ENCODE data around the gene CLTC. TPM values are rescaled to one million over a fixed set of nuclear protein-coding genes. Genes with fewer than 3 reads are reported as not detected.

Gene CLTC
- total and polyA plus RNA-seq, 2 of the 8 experiments (the other 6 are each of a cell fraction or from before 2014, with no cell fraction given) = 175 to 283 TPM

- Histone ChIP-seq H4K91ac (replicated peaks; ENCODE audit: insufficient read length, low read length) (no peak overlapping the region), H3K23me2 (ENCODE audit: low read depth, low read length) (no peaks in the 10 kb centered on the region), H2BK15ac (ENCODE audit: low read length) (no peak overlapping the region), H3K27me3 (replicated peaks in 1 of 4; ENCODE audit: control insufficient read depth in 3 of 4, extremely low read depth in 1 of 4, insufficient read depth in 3 of 4, low read length in 3 of 4) (no peaks in the 10 kb centered on the region), H2BK12ac (ENCODE audit: low read depth, low read length) (no peak overlapping the region), H4K8ac (ENCODE audit: extremely low read depth, insufficient read depth, low read length) (no peak overlapping the region), H3K9ac (replicated peaks in 1 of 4; ENCODE audit: extremely low read depth in 1 of 4, low read depth in 3 of 4, low read length in 3 of 4) (no peak overlapping the region), H2BK120ac (replicated peaks; ENCODE audit: low read depth, low read length) (no peak overlapping the region), H3K4me1 (replicated peaks in 1 of 4; ENCODE audit: control insufficient read depth in 3 of 4, insufficient read depth in 4 of 4, low read length in 3 of 4) (0 out of 7 replicates have a peak, but pooled peaks cover 0 to 1% (median 0%) of the 10 kb centered on the region in 4 experiments), H3K4me3 (ENCODE audit: extremely low read depth in 1 of 4, insufficient read depth in 2 of 4, low read depth in 3 of 4, low read length in 4 of 4) (no peak overlapping the region), H3K23ac (ENCODE audit: insufficient read length) (no peak overlapping the region), H2BK20ac (ENCODE audit: low read length) (no peak overlapping the region), H3K4ac (replicated peaks; ENCODE audit: insufficient read length, low read depth, low read length) (no peak overlapping the region), H4K5ac (ENCODE audit: insufficient read length, low read depth, low read length) (no peak overlapping the region), H3K79me1 (ENCODE audit: low read depth, low read length) (no peaks in the 10 kb centered on the region; the same call in 1 of the 2 replicates), H3K27ac (ENCODE audit: low read depth, low read length) (no peak overlapping the region), H3K18ac (ENCODE audit: extremely low read depth, low read length) (no peak overlapping the region), H4K20me1 (replicated peaks in 1 of 2; ENCODE audit: control insufficient read depth in 1 of 2, insufficient read depth in 2 of 2, low read length in 2 of 2) (peaks cover 0 to 2% of the 10 kb centered on the region in 2 experiments), H3K4me2 (ENCODE audit: insufficient read depth in 1 of 2, low read depth in 2 of 2, low read length in 2 of 2) (no peak overlapping the region), H2BK5ac (ENCODE audit: low read depth, low read length) (no peak overlapping the region), H3K79me2 (ENCODE audit: control insufficient read depth in 1 of 2, insufficient read depth in 2 of 2, low read length in 2 of 2) (peaks cover 0 to 21% of the 10 kb centered on the region in 2 experiments; a peak in 2 of 4 replicates), H2AFZ (ENCODE audit: low read length) (no peak overlapping the region), H3K56ac (replicated peaks; ENCODE audit: insufficient read length, low read depth, low read length) (no peak overlapping the region), H3K36me3 (ENCODE audit: control insufficient read depth in 2 of 4, insufficient read depth in 4 of 4, low read length in 3 of 4) (no peaks in the 10 kb centered on the region), H3K9me3 (ENCODE audit: insufficient read depth in 2 of 2, low read depth in 1 of 2, low read length in 1 of 2) (no peaks in the 10 kb centered on the region), H2AK5ac (ENCODE audit: low read depth, low read length) (no peak overlapping the region), H3K14ac (ENCODE audit: insufficient read length) (no peak overlapping the region)
- no peak for TF ChIP-seq MAX (IDR thresholded peaks at IDR 0.05)
- no peak for TF ChIP-seq SIRT6 (IDR thresholded peaks at IDR 0.05; ENCODE audit: low read length)
- no peak for TF ChIP-seq HDAC6 (IDR thresholded peaks at IDR 0.05; ENCODE audit: low read depth, low read length)
- TF ChIP-seq POLR2A (IDR thresholded peaks at IDR 0.05; ENCODE audit: control extremely low read depth in 1 of 2, low read depth in 2 of 2, low read length in 2 of 2) = no peak
- TF ChIP-seq JUN (IDR thresholded peaks at IDR 0.05; ENCODE audit: low read depth, low read length) = no peak
- TF ChIP-seq NRF1 (IDR thresholded peaks at IDR 0.05; ENCODE audit: low read depth, low read length) = no peak
- TF ChIP-seq SIX5 (IDR thresholded peaks at IDR 0.05; ENCODE audit: low read depth, low read length) = no peak
- TF ChIP-seq TBP (IDR thresholded peaks at IDR 0.05; ENCODE audit: low read depth, low read length) = no peak
- no peak for TF ChIP-seq RFX5 (IDR thresholded peaks at IDR 0.05; ENCODE audit: borderline replicate concordance, low read depth, low read length)
- TF ChIP-seq CREB1 (IDR thresholded peaks at IDR 0.05) = no peak
- no peak for TF ChIP-seq SUZ12 (IDR thresholded peaks at IDR 0.05; ENCODE audit: low read length)
- no peak for TF ChIP-seq POLR2AphosphoS5 (IDR thresholded peaks at IDR 0.05; ENCODE audit: low read depth, low read length)
- DNase-seq (ENCODE audit: low read depth in 1 of 2, low spot score in 2 of 2) = no peak
- CTCF ChIA-PET (ENCODE audit: partially characterized antibody) = interaction anchor here (1.3 kb wide), 1 partner anchor 9 kb away, joined by 3 read pairs; no protein-coding TSS in a partner anchor
- POLR2A ChIA-PET (ENCODE audit: partially characterized antibody) = interaction anchor here (0.8 to 0.9 kb wide), 2 partner anchors 21 to 110 kb away, joined by 3 read pairs; partner anchors contain the start of genes PTRH2 and VMP1
- WGBS, 2 experiments (ENCODE audit: extremely low coverage in 1 of 2, insufficient coverage in 1 of 2, insufficient read length in 1 of 2, insufficient replicate concordance in 2 of 2, low coverage in 1 of 2, low lambda C conversion rate in 2 of 2, missing lambda C conversion rate in 1 of 2) = 97% methylated on average over 1 of the region's 1 CpG; no CpG with 5 or more reads in 1 of the 2 experiments
- FAIRE-seq = no peak
These were observed 108.3 kb downstream of the CLTC start for GRCh38 chr17:59727817-59728533.

All from H1 (cell line).